HFFc6 (cell line): ENCODE results near the gene UPP1. TPM values are rescaled to one million over a fixed set of nuclear protein-coding genes. Genes with fewer than 3 reads are reported as not detected.

Experiments used
- DNase-seq: peaks from one replicate; pipeline ENCODE4 v3.0.0-alpha.2; 2018
- H3K27ac Mint-ChIP-seq: 2 replicates; pipeline ENCODE4 v1.8.0; 2020; ENCODE audit warnings: mild to moderate bottlenecking, mixed read lengths
- H3K27me3 Mint-ChIP-seq: 2 replicates; pipeline ENCODE4 v1.8.0; 2021; ENCODE audit warnings: mild to moderate bottlenecking, moderate library complexity, mixed read lengths; ENCODE audit not compliant: insufficient read depth
- H3K36me3 Mint-ChIP-seq: 2 replicates; pipeline ENCODE4 v1.8.0; 2021; ENCODE audit warnings: low read depth, mixed read lengths
- H3K4me1 Mint-ChIP-seq: 2 replicates; pipeline ENCODE4 v1.8.0; 2020; ENCODE audit warnings: low read depth, mixed read lengths
- H3K4me3 Mint-ChIP-seq: 2 replicates; pipeline ENCODE4 v1.8.0; 2020; ENCODE audit warnings: mild to moderate bottlenecking, moderate library complexity, mixed read lengths
- H3K9me3 Mint-ChIP-seq: 2 replicates; pipeline ENCODE4 v1.8.0; 2020; ENCODE audit warnings: mild to moderate bottlenecking, mixed read lengths
- long read RNA-seq: library from polyadenylated mRNA; unstranded; transcript quantifications from one replicate; pipeline ENCODE4 v2.0.0, GENCODE V29; 2019
- total RNA-seq, 6 experiments: library from RNA; stranded (reverse); fragmentation: NEBNext Ultra II Directional; extraction: Animal tissue kit (Norgen Biotek cat#: 25700); gene quantifications; 2 replicates in 1 of 6; 3 replicates in 5 of 6; pipeline ENCODE4 v1.2.3, GENCODE V29; 2021
- TF ChIP-seq, protein P1 (sequence below): fragments of 200-600 bp; sonication (generic); IDR thresholded peaks from 2 replicates; pipeline ENCODE4 v1.5.0; 2021; ENCODE audit warnings: antibody characterized with exemption, mild to moderate bottlenecking

Gene UPP1
- total RNA-seq = 10 to 100 TPM; 14.3 to 26.5 (median 22.6) TPM
- long read RNA-seq, partial matches to known transcripts = 0 of 16 reads
- long read RNA-seq, other reads (novel, unspliced or antisense) = 6 of 16 reads

DNA sequence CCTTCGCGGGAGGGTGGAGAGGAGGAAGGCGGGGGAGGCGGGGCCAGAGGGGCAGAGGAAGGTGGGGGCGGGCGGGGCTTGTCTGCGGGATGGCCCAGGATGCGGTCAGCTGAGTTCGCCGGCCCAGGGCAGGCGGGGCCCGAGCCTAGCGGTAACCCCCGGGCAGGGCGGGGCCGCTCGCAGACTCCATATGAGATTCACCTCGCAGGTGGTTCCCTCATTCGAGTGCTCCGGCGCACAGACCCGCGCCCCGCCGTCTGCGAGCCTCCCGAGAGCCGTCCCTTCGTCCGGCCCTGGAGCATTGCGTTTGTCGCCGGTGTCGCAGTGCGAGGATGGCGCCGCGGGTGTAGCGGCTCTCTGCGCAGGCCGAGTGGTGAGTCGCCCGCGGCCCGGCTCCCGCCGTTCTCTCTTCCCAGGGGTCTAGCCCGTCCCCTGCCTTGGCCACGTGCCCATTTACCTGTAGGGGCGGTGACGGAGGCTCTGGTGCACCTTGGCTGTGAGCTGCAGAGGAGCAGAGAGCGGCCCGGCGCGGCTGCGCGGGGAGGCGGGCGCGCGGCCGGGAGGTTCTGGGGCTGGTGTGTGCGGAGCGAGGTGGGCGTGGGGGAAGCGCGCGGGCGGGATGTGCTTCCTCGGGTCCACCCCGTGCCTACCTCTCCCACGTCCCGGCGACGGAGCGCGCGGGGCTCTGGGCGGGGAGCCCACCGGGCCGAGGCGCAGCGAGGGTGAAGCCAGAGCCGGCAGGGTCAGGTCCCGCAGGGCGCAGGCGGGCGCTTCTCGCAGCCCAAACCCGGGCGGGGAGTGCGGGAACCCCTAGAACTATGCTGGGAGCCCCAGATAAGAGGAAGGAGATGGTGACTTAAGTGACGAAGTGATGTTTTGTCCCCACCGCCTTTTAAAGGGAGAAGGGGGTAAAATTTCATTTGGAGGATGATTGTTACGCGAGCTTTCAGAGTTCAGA lies at the start of gene UPP1:
UPP1 (plus strand) TSS at position 220 of the 958 bp plus-strand sequence. CDS start 5,519 bp downstream, outside the sequence.
- TF ChIP-seq, protein P1, sequence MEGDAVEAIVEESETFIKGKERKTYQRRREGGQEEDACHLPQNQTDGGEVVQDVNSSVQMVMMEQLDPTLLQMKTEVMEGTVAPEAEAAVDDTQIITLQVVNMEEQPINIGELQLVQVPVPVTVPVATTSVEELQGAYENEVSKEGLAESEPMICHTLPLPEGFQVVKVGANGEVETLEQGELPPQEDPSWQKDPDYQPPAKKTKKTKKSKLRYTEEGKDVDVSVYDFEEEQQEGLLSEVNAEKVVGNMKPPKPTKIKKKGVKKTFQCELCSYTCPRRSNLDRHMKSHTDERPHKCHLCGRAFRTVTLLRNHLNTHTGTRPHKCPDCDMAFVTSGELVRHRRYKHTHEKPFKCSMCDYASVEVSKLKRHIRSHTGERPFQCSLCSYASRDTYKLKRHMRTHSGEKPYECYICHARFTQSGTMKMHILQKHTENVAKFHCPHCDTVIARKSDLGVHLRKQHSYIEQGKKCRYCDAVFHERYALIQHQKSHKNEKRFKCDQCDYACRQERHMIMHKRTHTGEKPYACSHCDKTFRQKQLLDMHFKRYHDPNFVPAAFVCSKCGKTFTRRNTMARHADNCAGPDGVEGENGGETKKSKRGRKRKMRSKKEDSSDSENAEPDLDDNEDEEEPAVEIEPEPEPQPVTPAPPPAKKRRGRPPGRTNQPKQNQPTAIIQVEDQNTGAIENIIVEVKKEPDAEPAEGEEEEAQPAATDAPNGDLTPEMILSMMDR = no peak
- H3K36me3 Mint-ChIP-seq = peaks cover 23% of the 10 kb centered on the region
- DNase-seq = no peak
- peak within 1 kb of the TSS; percentile 95 for H3K27ac Mint-ChIP-seq
- peaks cover 5% of the 10 kb centered on the region for H3K27me3 Mint-ChIP-seq
- peak within 1 kb of the TSS; percentile 93 for H3K4me3 Mint-ChIP-seq
- peaks cover 80% of the 10 kb centered on the region for H3K4me1 Mint-ChIP-seq
- H3K9me3 Mint-ChIP-seq = no peaks in the 10 kb centered on the region

DNA sequence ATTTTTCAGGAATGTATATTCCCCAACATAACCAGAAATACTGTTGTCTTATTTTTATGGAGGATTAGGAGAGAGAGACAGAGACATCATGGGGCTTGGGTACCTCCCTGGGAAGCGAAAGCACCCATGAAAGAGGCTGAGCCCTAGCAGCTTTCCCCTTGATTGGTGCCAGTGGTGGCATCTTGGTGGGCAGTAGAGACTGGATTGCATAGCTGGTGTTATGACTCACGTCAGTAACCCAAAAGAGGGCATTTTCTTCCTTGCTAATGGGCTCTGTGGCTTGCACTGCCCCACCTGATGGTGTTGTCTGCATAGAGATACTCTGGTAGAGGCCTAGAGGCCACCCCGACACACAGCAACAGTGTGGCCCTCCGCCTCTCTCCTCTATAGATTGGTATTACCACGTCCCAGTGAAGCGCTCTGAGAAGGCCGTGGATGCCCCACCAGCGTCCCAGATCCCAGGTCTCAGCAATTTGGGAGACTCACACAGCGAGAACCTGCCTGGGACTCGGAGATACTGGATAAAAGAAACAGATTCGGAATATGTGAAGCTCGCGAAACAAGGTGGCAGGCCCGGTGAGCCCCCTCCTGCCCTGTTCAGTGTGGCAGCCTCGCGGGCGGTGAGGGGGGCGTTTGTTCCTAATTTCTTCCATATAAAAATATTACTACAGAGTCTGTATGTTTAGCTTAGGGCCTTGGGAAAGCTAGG lies 48.0 kb upstream of the UPP1 start:
- H3K27ac Mint-ChIP-seq = peak overlapping the region; percentile 85
- peak; percentile 7 for DNase-seq
- H3K27me3 Mint-ChIP-seq = peaks cover 10% of the 10 kb centered on the region
- peak overlapping the region; percentile 62; the same call in 1 of the 2 replicates for H3K4me3 Mint-ChIP-seq
- no peaks in the 10 kb centered on the region for H3K36me3 Mint-ChIP-seq
- peaks cover 37% of the 10 kb centered on the region for H3K4me1 Mint-ChIP-seq
- TF ChIP-seq, protein P1 = no peak
- H3K9me3 Mint-ChIP-seq = no peaks in the 10 kb centered on the region

DNA sequence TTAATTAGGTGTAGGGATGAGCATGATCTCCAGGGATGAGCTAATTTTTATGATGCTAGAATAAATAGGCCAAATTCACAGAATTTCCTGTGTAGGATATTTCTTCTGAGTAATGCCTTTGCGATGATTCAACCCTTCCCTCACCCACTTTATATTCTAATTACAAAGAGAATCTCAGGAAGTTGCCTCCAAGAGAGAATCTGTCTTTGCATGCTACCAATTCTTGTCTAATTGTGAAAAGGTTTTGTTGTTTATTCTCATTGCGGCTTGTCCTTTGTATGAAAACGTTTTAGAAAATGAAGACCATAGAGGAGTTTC lies 47.5 kb upstream of the UPP1 start:
- TF ChIP-seq, protein P1 = no peak
- peak; percentile 64 for DNase-seq
- peak overlapping the region; percentile 62 for H3K4me3 Mint-ChIP-seq
- H3K36me3 Mint-ChIP-seq = no peaks in the 10 kb centered on the region
- H3K27me3 Mint-ChIP-seq = peaks cover 7% of the 10 kb centered on the region; the same call in 1 of the 2 replicates
- no peaks in the 10 kb centered on the region for H3K9me3 Mint-ChIP-seq
- H3K27ac Mint-ChIP-seq = peak overlapping the region; percentile 85
- H3K4me1 Mint-ChIP-seq = peaks cover 33% of the 10 kb centered on the region

DNA sequence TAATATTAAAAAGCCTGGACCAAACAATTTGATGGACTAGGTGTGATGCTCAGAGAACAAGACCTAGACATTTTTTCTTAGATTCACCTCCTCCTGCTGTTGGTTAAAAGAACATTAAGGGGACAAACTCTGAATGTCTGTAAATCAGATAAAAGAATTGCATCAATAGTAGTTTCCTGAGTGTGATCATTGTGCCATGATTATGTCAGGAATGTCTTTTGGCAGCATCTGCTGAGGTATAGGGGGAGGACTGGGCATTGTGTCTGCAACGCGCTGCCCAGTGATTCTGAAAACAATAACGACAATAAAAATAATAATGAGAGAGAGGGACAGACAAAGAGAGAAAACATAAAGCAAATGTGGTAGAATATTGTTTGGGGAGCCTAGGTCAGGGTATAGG lies 46.8 kb upstream of the UPP1 start:
- no peaks in the 10 kb centered on the region for H3K9me3 Mint-ChIP-seq
- no peaks in the 10 kb centered on the region for H3K36me3 Mint-ChIP-seq
- peak; percentile 27 for DNase-seq
- H3K4me3 Mint-ChIP-seq = peak overlapping the region; percentile 62
- peak overlapping the region; percentile 85 for H3K27ac Mint-ChIP-seq
- H3K27me3 Mint-ChIP-seq = peaks cover 4% of the 10 kb centered on the region; the same call in 1 of the 2 replicates
- TF ChIP-seq, protein P1 = no peak
- H3K4me1 Mint-ChIP-seq = peaks cover 33% of the 10 kb centered on the region

DNA sequence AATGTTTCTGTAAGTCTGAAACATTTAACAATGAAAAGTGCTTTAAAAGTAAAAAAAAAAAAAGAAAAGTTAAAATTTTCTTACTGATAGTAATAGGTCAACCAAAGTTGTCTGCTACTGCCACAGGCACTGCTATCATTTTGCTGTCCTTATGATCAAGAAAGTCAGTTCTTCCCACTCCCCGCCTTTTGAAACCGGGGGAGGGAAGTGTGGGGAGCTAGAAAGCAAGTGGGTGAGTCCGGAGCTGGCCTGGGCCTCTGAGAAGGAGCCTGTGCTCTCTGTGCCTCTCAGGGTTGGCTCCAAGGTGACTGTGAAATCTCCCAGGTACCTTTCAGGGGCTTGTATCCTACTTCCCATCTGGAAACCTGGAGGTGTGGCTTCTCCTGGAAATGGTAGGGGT lies 46.4 kb upstream of the UPP1 start:
- no peak for DNase-seq
- peak overlapping the region; percentile 34; the same call in 1 of the 2 replicates for H3K27ac Mint-ChIP-seq
- peaks cover 4% of the 10 kb centered on the region; the same call in 1 of the 2 replicates for H3K27me3 Mint-ChIP-seq
- no peaks in the 10 kb centered on the region for H3K9me3 Mint-ChIP-seq
- no peaks in the 10 kb centered on the region for H3K36me3 Mint-ChIP-seq
- H3K4me3 Mint-ChIP-seq = no peak overlapping the region
- H3K4me1 Mint-ChIP-seq = peaks cover 33% of the 10 kb centered on the region
- TF ChIP-seq, protein P1 = no peak
